ENCODE measurements around the gene CFAP141. TPM values are rescaled to one million over a fixed set of nuclear protein-coding genes. Genes with fewer than 3 reads are reported as not detected.

CFAP141 gene
- total and polyA plus RNA-seq, 2 experiments from 2014 or later: not detected

- peaks cover 39% of the 10 kb centered on the region for H3K4me1 ChIP-seq (ENCODE audit: insufficient read depth)
- no peak for TF ChIP-seq EZH2 (IDR thresholded peaks at IDR 0.05; ENCODE audit: insufficient read depth, poor library complexity, severe bottlenecking)
- TF ChIP-seq EZH2phosphoT487 (IDR thresholded peaks at IDR 0.05; ENCODE audit: insufficient read depth, low read depth): no peak
- in situ Hi-C loops (cut with MboI): no loop called here
- peaks cover 20% of the 10 kb centered on the region for H3K36me3 ChIP-seq (ENCODE audit: low read depth)
- no peaks in the 10 kb centered on the region for H3K27me3 ChIP-seq (replicated peaks; ENCODE audit: insufficient read depth)
- H4K20me1 ChIP-seq (ENCODE audit: insufficient read depth): peaks cover 23% of the 10 kb centered on the region; the same call in 1 of the 2 replicates
- peaks cover 95% of the 10 kb centered on the region for H3K79me2 ChIP-seq (ENCODE audit: insufficient read depth)
- peak overlapping the region; percentile 99 for H3K4me3 ChIP-seq
- H3K4me2 ChIP-seq (ENCODE audit: unreplicated experiment): peak overlapping the region; percentile 100
- H3K9me3 ChIP-seq (ENCODE audit: low read depth): no peaks in the 10 kb centered on the region
- DNase-seq: peak; percentile 86
- H3F3A ChIP-seq (ENCODE audit: insufficient read depth): peaks cover 36% of the 10 kb centered on the region
- H3K9ac ChIP-seq: peak overlapping the region; percentile 99
- 0 to 1% methylated on average over 14 to 28 of the region's 28 CpGs for WGBS, 2 experiments (ENCODE audit: low coverage in 1 of 2, low lambda C conversion rate in 2 of 2, missing lambda C conversion rate in 2 of 2)
- H3K27ac ChIP-seq: peak overlapping the region; percentile 98
- H2AFZ ChIP-seq: peak overlapping the region; percentile 28; the same call in 1 of the 2 replicates
- H3K9me2 ChIP-seq (ENCODE audit: insufficient read depth): no peaks in the 10 kb centered on the region
These were observed 15.3 kb upstream of the CFAP141 start for GRCh38 chr1:154221278-154222001.

DNA sequence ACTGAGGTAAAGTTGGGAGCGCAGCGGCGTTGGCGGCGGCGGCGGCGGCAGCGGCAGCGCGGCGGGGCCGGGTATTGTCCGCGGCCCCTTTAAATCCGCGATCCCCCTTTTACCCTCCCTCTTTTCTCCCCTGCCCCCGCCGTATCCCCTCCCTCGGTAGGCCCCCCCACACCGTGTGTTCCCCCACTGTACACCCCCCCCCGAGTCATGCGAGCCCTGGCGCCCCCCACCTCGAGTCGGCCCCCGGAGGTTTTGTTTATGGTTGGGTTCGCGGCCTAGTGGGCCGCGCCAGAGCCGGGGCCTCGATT lies 14.8 kb upstream of the CFAP141 start:
- Histone ChIP-seq H2AFZ (no peak overlapping the region), H3K27me3 (replicated peaks; ENCODE audit: insufficient read depth) (no peaks in the 10 kb centered on the region), H3K4me3 (peak overlapping the region; percentile 99), H3F3A (ENCODE audit: insufficient read depth) (peaks cover 31% of the 10 kb centered on the region), H3K36me3 (ENCODE audit: low read depth) (peaks cover 16% of the 10 kb centered on the region), H3K9me2 (ENCODE audit: insufficient read depth) (no peaks in the 10 kb centered on the region), H3K9me3 (ENCODE audit: low read depth) (no peaks in the 10 kb centered on the region), H3K4me1 (ENCODE audit: insufficient read depth) (peaks cover 39% of the 10 kb centered on the region), H4K20me1 (ENCODE audit: insufficient read depth) (peaks cover 23% of the 10 kb centered on the region; the same call in 1 of the 2 replicates), H3K9ac (peak overlapping the region; percentile 99), H3K27ac (peak overlapping the region; percentile 98), H3K4me2 (ENCODE audit: unreplicated experiment) (peak overlapping the region; percentile 100), H3K79me2 (ENCODE audit: insufficient read depth) (peaks cover 95% of the 10 kb centered on the region)
- DNase-seq: no peak
- 2 to 4% methylated on average over 5 to 33 of the region's 33 CpGs for WGBS, 2 experiments (ENCODE audit: low coverage in 1 of 2, low lambda C conversion rate in 2 of 2, missing lambda C conversion rate in 2 of 2)
- TF ChIP-seq EZH2phosphoT487 (IDR thresholded peaks at IDR 0.05; ENCODE audit: insufficient read depth, low read depth) (no peak), EZH2 (IDR thresholded peaks at IDR 0.05; ENCODE audit: insufficient read depth, poor library complexity, severe bottlenecking) (no peak)
- in situ Hi-C loops (cut with MboI): no loop called here

DNA sequence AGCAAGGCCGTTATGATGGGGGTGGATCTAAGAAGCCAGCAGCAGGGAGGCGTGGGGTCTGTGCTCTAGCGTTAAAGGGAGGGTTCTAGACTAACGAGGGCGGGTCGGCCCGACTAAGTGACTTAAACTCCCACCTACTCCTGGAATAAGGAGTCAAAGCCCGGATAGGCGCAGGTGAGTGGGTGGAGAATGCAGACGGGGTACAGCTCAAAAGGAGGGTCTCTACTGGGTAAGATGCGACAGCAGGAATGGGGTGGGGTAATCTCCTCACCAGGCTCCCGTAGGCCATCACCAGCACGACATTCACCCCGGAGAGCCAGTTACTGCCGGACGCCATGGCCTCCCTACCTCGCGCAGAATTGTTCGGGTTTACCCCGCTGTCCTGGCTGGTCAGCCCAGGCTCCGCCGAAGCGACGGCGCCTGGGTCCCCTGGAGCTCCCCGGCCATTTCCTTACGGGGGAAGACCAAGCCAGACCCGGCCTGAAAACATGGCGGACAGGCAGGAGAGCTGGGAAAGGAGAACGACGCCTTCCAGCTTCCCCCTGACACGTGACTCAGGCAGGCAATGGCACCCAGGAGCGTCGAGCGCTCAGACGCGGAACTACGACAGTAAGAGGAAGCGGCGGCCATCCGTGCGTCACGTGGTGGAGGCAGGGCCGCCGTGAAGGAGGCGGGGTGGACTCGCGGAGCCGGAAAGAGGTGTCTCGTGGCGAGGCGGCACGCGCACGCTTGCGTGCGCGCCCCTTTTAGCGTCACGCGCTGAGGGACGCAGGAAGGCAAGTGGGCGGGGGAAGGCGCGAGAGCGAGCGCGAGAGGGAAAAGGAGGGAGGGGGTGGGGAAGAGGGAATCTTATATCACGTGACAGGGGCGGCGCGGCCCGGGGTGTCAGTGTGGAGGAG lies 14.2 kb upstream of the CFAP141 start, which contains the start of gene UBAP2L:
Gene UBAP2L, plus strand, starts transcription at position 885 of the 899 bp plus-strand sequence. CDS start 4,169 bp downstream, outside the sequence.
- no peak for TF ChIP-seq EZH2phosphoT487 (IDR thresholded peaks at IDR 0.05; ENCODE audit: insufficient read depth, low read depth)
- no peak for TF ChIP-seq EZH2 (IDR thresholded peaks at IDR 0.05; ENCODE audit: insufficient read depth, poor library complexity, severe bottlenecking)
- DNase-seq: peak; percentile 100
- Histone ChIP-seq H3K9ac (peak within 1 kb of the TSS; percentile 99), H3K4me2 (ENCODE audit: unreplicated experiment) (peak within 1 kb of the TSS; percentile 100), H3K79me2 (ENCODE audit: insufficient read depth) (peaks cover 93% of the 10 kb centered on the region), H3K36me3 (ENCODE audit: low read depth) (peaks cover 16% of the 10 kb centered on the region), H3K4me3 (peak within 1 kb of the TSS; percentile 99), H3K9me3 (ENCODE audit: low read depth) (no peaks in the 10 kb centered on the region), H4K20me1 (ENCODE audit: insufficient read depth) (peaks cover 22% of the 10 kb centered on the region; the same call in 1 of the 2 replicates), H3K4me1 (ENCODE audit: insufficient read depth) (peaks cover 39% of the 10 kb centered on the region), H3F3A (ENCODE audit: insufficient read depth) (peaks cover 31% of the 10 kb centered on the region), H3K27ac (peak within 1 kb of the TSS; percentile 98), H3K9me2 (ENCODE audit: insufficient read depth) (no peaks in the 10 kb centered on the region), H2AFZ (peak within 1 kb of the TSS; percentile 70), H3K27me3 (replicated peaks; ENCODE audit: insufficient read depth) (no peaks in the 10 kb centered on the region)
- in situ Hi-C loops (cut with MboI): no loop called here
- WGBS, 2 experiments (ENCODE audit: low coverage in 1 of 2, low lambda C conversion rate in 2 of 2, missing lambda C conversion rate in 2 of 2): 1% methylated on average over 54 to 71 of the region's 73 CpGs

GRCh38 chr1:154219541-154219940 lies 13.4 kb upstream of the CFAP141 start:
- Histone ChIP-seq H3K79me2 (ENCODE audit: insufficient read depth) (peaks cover 93% of the 10 kb centered on the region), H2AFZ (peak overlapping the region; percentile 70), H3F3A (ENCODE audit: insufficient read depth) (peaks cover 31% of the 10 kb centered on the region), H3K27ac (peak overlapping the region; percentile 91), H3K27me3 (replicated peaks; ENCODE audit: insufficient read depth) (no peaks in the 10 kb centered on the region), H3K4me2 (ENCODE audit: unreplicated experiment) (peak overlapping the region; percentile 97), H3K9ac (peak overlapping the region; percentile 95), H3K36me3 (ENCODE audit: low read depth) (peaks cover 16% of the 10 kb centered on the region), H3K9me2 (ENCODE audit: insufficient read depth) (no peaks in the 10 kb centered on the region), H3K4me3 (peak overlapping the region; percentile 91), H4K20me1 (ENCODE audit: insufficient read depth) (peaks cover 15% of the 10 kb centered on the region), H3K9me3 (ENCODE audit: low read depth) (no peaks in the 10 kb centered on the region), H3K4me1 (ENCODE audit: insufficient read depth) (peaks cover 38% of the 10 kb centered on the region)
- WGBS, 2 experiments (ENCODE audit: low coverage in 1 of 2, low lambda C conversion rate in 2 of 2, missing lambda C conversion rate in 2 of 2): 13 to 17% methylated on average over 5 of the region's 5 CpGs
- in situ Hi-C loops (cut with MboI): no loop called here
- DNase-seq: peak; percentile 67
- no peak for TF ChIP-seq EZH2 (IDR thresholded peaks at IDR 0.05; ENCODE audit: insufficient read depth, poor library complexity, severe bottlenecking)
- TF ChIP-seq EZH2phosphoT487 (IDR thresholded peaks at IDR 0.05; ENCODE audit: insufficient read depth, low read depth): no peak
